GM21717 (cell line): ENCODE data around the gene BPTF.
"Not testable (repeated sequence)": the region's sequence is repeated elsewhere in the genome, so short reads cannot be mapped to it uniquely, and the experiment has no call there.

Experiments
- ATAC-seq: cut with Tn5 transposase; IDR thresholded peaks from one replicate; pipeline ENCODE4 v1.9.1; 2021; ENCODE audit warnings: mild to moderate bottlenecking, moderate library complexity; ENCODE audit not compliant: unreplicated experiment

BPTF gene

DNA sequence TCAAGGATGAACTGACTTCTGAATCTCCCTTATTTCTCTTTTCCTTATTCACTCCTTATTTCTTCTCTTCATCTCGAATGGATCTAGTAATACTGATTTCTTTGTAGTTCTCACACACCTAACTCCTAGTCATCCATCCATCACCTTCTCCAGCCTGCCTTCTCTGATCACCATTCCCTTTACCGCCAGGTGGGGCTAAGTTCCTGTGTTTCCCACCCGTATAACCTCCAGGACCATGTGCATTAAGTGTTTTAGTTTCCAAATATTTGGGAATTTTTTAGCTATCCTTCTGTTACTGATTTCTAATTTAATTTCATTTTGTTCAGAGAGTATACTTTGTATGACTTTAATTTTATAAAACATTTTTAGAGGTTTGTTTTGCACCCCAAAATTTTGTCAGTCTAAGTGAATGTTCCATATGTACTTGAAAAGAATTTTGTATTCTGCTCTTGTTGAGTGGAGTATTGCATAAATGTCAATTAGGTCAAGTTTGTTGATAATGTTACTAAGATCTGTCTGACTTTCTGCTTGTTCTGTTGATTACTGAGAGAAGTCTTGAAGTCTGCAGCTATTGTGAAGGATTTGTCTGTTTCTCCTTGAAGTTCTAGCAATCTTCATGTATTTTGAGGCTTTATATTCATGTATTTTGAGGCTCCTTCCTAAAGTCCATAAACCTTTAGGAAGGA is 8.8 kb downstream of the BPTF start:
- ATAC-seq = no peak

DNA sequence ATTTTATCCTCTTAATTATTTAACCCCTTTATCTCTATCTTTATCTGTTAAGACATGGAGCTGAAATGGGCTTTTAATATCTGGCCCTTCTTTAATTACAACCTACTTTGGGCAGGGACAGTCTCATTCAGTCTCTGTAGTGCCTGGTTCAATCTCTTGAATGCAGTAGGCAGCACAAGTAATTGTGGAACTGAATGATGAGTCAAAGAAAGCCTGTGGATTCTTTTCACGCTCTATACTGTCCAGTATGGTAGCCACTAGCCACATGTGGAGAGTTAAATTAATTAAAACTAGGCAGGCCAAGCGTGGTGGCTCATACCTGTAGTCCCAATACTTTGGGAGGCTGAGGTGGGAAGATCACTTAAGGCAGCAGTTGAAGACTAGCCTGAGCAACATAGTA is 9.3 kb downstream of the BPTF start:
- no peak for ATAC-seq

DNA sequence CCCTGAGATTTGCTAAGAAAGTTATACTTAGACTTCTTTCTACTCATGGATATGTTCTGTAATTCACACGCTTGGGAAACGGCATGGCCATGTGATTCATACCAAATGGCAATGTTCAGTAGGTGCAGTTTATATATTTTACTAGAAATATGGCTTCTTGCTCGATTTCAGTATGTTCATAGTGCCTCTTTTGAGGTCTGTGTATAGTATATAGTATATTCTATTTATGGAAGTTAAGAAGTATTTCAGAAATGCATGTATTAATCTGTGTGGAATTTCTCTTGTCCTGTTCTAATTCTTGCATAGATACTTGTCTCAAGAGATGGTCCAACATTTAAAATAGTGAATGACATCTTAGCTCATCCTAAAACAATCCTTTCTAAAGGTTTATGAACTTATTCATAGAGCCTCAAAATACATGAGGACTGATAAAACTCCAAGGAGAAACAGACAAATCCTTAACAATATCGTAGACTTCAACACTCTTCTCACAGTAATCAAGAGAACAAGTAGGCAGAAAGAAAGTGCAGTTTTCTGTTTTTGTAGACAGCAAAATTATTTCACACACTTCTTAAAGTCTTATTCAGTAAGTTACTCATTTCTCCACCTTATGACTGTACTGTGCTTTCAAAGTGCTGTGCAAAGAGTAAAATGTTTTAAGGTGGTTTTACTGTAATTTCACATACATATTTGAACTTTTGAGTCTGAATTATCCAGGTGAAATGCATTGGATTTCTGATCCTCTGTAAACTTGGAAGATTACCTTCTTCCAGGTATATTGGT is 11.1 kb downstream of the BPTF start:
- ATAC-seq = no peak

DNA sequence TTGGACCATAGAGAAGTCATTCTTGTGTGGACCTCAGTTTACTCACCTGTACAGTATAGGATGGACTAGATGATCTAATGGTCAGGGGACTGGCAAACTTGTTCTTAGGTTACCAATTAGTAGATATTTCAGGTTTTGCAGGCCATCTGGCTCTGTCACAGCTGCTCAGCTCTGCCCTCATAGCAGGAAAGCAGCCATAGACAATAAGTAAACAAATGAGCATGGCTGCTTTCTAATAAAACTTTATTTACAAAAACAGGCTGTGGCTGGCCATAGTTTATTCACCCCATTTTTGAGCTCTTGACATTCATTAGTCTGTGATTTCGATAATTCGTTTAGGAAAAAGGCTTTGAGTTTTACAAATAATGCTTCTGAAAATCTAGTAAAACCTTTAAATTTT is 12.7 kb downstream of the BPTF start:
- no peak for ATAC-seq

DNA sequence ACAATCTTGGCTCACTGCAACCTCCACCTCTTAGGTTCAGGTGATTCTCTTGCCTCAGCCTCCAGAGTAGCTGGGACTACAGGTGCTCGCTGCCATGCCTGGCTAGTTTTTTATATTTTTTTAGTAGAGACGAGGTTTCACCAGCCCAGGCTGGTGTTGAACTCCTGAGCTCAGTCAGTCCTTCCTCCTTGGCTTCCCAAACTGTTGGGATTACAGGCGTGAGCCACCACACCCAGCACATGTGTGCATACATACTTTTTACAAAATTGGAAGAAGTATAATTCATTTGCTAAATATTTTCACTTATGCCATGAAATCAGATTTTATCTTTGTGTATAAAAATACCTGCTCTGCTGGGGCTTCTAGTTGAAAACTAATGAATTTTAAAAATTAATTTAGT is 13.2 kb downstream of the BPTF start:
- ATAC-seq = no peak

DNA sequence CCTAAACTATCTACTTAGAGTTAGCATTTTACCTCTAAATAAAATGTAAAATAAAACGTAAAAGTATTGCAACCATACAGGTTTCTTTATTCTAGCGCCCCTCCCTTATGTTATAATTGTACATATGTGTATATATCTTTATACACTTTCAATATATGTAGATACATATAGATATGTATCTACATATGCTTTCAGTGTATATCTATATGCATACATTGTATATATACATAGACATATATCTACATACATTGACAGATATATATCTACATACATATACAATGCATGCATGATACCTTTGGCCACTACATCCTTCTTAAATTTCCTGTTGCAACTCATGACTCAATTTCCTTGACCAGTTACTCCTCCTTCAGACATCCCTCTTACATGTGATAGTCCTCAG is 16.7 kb downstream of the BPTF start:
- ATAC-seq = no peak

DNA sequence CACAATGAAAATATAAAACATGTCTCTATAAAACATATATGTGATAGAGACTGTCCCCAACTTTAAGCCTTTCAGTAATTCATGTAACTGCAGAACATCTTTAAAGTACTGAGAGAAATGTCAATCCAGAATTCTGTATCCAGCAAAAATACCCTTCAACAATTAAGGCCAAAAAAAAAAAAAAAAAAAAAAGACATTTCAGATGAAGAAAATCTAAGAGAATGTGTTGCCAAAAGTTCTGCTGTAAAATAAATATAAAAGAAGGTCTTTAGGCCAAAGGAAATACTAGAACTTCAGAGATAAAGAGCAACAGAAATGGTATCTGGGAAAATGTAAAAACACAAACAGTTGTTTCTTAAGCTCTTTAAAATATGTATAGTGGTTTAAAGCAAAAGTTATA is 17.3 kb downstream of the BPTF start:
- no peak for ATAC-seq

DNA sequence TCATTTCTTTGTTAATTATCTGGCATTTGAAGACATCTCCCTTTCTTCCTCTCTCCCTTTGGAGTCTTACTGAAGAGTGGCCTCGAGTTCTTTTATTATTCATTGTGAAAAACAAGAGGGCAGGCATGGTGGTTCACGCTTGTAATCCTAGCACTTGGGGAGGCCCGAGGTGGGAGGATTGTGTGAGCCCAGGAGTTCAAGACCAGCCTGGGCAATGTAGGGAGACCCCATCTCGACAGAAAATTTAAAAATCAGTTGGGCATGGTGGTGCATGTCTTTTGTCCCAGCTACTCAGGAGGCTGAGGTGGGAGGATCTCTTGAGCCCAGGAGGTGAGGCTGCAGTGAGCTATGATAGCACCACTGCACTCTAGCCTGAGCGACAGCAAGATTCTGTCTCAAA is 20.1 kb downstream of the BPTF start:
- ATAC-seq = no peak

DNA sequence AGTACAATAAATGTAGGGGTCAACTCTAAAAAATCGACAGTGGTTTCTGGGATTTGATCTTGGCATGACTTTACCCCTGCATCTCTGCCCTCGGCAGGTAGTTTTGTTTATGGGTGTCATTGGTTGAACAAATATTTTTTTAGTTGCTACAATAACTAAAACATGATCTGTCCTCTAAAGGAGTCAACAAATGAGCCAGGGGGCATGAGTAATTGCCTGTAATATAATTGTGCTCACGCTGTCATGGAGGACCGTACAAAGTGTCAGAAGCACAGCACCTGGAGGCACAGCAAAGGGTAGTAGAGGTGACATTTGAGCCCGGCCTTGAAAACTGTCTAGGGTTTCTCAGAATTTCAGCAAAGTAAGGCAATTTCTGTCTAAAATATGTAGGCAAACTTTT is 22.9 kb downstream of the BPTF start:
- ATAC-seq = not testable (repeated sequence)

DNA sequence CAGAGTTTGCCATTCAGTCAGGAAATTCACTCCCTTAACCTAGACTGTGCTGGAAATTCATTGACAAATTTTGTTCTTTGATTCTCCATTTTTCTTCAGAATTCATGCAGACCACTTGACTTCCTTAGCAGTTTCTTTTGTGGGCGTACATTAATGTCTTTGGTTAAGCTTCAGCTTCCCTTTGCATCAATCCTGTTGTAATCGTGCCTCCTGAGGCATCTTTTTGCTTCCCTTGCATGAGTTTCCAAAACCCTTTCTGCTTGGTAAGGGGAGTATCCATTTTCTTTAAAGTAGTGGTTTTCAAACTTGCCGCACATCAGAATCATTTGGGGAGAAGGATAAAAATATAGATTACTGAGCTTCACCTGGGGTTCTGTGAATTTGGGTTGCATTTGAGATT is 23.5 kb downstream of the BPTF start:
- ATAC-seq = not testable (repeated sequence)

DNA sequence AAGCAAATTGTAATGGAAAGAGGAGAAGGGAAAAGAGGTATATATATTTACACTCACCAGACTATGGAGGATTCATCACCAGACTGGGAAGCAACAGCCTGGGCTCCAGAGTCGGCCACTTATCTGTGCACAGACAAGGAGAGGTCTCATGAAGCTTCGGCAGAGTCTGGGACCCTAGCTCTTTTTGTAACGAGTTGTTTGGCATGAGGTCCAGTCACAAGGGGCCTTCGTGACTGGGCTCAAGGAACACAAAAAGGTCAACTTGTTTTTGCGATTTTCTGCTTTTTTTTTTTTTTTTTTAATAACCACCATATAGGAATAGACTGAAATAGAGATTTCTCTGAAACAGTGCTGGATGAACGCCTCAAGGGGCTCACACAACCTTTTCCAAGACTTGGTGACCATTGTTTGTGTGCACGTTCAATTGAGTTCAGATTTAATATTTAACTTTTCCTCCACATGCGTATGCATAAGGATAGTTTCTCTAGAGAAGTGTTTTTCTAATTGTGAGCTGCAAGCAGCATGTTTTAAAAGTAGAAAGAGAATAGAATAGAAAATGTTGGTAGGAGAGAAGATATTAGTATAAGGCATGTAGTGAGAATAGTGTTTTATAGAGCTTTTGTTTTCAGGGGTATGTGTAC is 25.8 kb downstream of the BPTF start:
- no peak for ATAC-seq

DNA sequence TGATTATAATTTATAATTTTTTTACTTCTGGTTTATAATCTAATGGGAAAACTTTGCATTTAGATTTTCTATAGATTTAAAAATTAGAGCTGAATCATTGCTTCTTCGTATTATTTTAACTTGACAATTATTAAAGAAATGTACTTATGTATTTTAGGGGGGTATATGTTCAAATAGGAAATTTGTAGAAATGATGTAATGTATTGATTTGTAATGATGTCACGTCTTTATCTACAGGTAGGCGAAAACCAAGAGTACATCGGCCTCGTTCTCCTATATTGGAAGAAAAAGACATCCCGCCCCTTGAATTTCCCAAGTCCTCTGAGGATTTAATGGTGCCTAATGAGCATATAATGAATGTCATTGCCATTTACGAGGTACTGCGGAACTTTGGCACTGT is 28.4 kb downstream of the BPTF start:
- ATAC-seq = no peak

DNA sequence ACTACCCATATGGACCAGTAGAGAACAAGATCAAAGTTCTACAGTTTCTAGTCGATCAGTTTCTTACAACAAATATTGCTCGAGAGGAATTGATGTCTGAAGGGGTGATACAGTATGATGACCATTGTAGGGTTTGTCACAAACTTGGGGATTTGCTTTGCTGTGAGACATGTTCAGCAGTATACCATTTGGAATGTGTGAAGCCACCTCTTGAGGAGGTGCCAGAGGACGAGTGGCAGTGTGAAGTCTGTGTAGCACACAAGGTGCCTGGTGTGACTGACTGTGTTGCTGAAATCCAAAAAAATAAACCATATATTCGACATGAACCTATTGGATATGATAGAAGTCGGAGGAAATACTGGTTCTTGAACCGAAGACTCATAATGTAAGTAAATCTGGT is 29.1 kb downstream of the BPTF start:
- ATAC-seq = no peak

DNA sequence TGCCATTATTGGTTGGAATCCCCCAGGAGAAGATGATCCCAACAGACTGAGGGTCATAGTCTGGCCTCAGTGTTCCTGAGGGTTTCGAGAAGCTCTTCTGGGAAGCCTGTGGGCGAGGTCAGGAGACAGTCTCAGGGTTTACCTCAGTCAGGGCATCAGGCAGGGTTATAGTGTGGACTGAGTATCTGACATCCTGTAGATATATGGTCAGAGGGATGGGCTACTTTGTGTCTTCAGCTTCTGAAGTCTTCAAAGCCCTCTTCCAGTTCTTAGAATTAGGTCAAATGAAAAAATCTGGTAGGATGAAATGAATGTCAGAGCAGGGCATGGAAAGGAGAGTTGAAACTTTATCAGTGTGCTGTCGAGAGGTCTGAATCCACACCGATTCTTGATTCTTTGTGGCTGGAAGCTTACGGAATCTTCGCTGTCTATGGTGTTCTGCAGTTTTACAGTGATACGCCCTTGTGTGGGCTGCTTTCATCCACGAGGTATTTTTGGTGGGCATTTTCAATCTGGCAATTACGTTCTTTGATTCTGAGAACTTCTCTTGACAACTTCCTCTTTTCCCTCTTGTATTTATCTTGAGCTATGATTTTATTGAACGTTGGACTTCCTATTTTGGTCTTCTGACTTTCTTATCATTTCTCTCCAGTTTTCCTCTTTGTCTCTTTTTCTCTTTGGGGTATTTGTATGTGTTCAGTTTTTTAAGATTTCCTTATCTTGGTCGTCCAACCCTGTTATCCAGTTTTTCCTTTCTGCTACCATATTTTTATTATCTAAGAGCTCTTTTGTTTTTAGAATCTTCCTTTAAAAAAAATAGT is 30.4 kb downstream of the BPTF start:
- no peak for ATAC-seq

DNA sequence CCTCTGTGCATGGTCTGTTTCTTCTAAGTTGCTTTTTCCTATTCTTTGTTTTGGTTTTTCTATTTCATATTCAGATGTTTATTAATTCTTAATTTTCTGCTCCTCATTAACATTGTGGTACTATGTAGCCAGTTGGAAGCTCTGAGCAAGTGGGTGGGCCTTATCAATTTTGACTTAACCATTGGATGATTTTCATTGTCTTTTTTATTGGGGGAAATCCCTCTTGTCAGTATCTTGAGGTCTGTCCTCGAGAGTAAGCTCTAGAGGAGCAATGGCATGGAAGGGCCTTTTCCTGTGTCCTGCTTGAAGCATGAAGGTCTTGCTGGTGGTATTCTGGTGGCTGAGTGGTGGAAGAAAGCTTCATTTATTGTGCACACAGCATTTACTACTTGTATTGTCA is 31.1 kb downstream of the BPTF start:
- ATAC-seq = not testable (repeated sequence)

DNA sequence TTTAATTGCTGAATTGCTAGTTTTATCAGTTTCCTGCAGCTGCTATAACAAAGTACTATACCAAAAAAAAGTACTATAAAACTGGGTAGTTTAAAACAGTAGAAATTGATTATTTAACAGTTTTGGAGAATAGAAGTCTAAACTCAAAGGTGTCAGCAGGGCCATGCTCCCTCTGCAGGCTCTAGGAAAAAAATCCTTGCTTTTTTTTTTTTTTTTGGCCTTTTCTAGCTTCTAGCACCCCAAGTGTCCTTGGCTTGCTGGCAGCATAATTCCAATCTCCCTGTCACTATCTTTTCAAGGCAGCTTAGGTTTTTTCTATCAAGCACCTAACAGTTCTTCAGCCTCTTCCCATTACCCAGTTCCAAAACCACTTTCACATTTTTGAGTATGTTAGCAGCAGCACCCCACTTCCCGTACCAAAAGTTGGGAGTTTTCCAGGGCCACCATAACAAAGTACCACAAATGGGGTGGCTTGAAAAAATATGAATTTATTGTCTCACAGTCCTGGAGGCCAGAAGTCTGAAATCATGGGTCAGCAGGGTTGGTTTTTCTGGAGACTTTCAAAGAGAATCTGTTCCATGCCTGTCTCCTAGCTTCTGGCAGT is 37.4 kb downstream of the BPTF start:
- no peak for ATAC-seq

DNA sequence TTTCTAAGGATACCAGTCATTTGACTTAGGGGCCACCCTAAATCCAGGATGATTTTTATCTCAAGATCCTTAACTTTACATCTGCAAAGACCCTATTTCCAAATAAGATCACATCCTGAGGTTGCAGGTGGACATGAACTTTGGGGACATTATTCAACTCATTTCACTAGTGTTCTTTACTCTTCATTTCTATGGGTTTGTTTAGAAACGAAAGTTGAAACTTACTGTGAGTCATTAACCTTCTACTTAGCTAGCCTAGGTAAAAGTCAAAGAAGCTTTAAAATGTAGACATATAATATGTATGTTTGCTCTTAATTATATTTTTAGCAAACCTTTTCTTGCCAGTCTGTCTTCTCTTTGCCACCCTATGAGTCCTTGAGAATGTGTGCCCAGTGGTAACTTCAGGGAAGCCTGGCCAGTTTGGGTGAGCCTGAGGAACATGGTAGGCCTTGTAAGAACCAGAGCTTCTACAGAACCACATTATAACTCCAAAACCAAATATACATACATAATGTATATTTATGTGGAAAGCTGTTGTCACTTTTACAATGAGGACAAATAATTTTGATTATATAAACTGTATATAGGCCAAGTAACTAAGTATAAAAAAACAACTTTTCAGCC is 38.4 kb downstream of the BPTF start:
- ATAC-seq = no peak

DNA sequence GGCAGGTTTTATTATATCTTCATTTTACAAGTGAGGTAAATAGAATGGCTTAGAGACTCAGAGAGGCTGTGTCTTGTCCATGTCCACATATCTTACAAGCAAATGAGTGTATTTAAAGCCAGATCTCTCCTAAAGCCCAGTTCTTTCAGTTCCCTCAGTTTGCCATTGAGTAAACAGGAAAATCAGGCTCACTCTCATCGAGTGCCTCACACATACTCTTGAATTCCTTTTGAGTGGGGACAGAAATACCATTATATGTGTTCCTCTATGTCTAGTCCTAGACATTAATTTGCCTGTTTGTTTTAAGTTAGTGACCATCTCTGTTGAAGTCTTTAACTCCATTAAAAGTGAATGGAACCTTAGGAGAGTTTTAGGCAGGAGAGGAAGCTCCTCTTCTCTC is 40.1 kb downstream of the BPTF start:
- no peak for ATAC-seq

DNA sequence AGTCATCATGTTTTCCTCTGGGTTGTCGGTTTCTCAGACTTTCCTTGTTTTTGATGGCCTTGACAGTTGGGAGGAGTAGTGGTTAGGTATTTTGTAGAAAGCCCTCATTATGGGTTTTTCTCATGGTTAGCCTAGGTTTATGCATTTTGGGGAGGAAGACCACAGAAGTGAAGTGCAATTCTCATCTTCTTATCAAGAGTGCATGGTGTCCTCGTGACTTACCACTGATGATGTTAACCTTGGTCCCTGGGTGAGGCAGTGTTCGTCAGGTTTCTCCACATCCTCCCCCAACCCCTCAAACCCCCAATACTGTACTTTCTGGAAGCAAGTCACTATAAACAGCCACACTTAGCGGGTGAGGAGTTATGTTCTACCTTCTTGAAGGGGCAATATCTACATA is 42.3 kb downstream of the BPTF start:
- ATAC-seq = no peak

DNA sequence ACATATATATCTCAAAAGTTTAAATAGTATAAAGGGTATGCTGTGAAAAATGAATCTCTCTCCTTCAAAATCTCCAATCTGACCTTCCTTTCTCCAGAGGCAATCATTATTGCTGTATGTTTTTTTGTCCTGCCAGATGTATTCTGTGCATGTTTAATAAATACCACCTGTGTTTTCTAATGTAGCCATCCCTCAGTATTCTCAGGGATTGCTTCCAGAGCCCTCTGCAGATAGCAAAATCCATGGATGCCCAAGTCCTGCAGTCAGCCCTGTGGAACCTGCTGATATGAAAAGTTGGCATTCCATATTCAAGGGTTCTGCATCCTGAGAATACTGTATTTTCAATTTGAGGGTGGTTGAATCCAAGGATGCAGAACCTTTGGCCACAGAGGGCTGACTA is 42.9 kb downstream of the BPTF start:
- no peak for ATAC-seq

DNA sequence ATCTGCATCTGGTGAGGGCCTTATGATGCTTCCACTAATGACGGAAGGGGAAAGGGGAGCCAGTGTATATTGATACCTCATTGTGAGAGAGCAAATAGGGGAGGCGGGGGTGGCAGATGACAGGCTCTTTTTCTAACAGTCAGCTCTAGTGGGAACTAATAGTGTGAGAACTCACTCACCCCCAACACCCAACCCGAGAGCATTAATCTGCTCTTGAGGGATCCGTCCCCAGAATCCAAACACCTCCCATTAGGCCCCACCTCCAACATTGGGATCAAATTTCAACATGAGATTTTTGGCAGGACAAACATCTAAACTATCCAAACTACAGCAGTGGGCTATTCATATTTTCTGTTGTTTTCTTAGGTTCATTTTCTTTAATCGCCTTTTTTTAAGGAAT is 54.4 kb downstream of the BPTF start:
- no peak for ATAC-seq
